Dermis microvascular lymphatic vessel endothelial cell (primary cell): Measurements from ENCODE around the gene PAQR5. TPM values are rescaled to one million over a fixed set of nuclear protein-coding genes. Genes with fewer than 3 reads are reported as not detected.

Experiments used
- total RNA-seq: library from RNA; depleted of rRNA; stranded (reverse); fragments of >200 nt; gene quantifications from 2 replicates; pipeline ENCODE4 v1.2.1, GENCODE V29; 2014

Gene PAQR5
- total RNA-seq, 1 donor from 2014 or later = not detected

Other genes starting within 250 kb of the PAQR5 start
- gene GLCE, start 138.3 kb upstream of the PAQR5 start, total RNA-seq = 45.3 and 68.7 TPM in 2 replicates
- gene KIF23, start 115.4 kb downstream of the PAQR5 start, total RNA-seq = 9.1 and 20.4 TPM in 2 replicates
- gene RPLP1, start 153.9 kb downstream of the PAQR5 start, total RNA-seq = 53.8 and 60.2 TPM in 2 replicates